ENCODE results near the gene S100A13.

GRCh38 chr1:153570874-153571273, 56.4 kb downstream of the S100A13 start:
- TF ChIP-seq CTCF (IDR thresholded peaks at IDR 0.05; ENCODE audit: borderline replicate concordance, extremely low read depth, low read length, poor library complexity, severe bottlenecking) = no peak
- no peak for TF ChIP-seq EZH2 (IDR thresholded peaks at IDR 0.05; ENCODE audit: borderline replicate concordance, low read depth, low read length, severe bottlenecking)
